Liver (tissue), 9 donors: ENCODE measurements around the gene DNAAF8. TPM values are rescaled to one million over a fixed set of nuclear protein-coding genes. Genes with fewer than 3 reads are reported as not detected.

Experiments used
- DNase-seq: peaks from one replicate; pipeline ENCODE4 v3.0.0-alpha.2; 2017; ENCODE audit warnings: low spot score
- H3K27ac ChIP-seq, 2 donors: one replicate each; pipeline ENCODE4 v1.7.0; 2013; ENCODE audit warnings: inconsistent platforms in 2 of 2, low read length in 2 of 2, control low read depth in 1 of 2, low read depth in 1 of 2, mild to moderate bottlenecking in 1 of 2
- H3K27me3 ChIP-seq, 4 donors: one replicate each; pipeline versions ENCODE4 v1.6.1 to v1.7.0; 2013; ENCODE audit warnings: low read length in 3 of 4, inconsistent platforms in 1 of 4, mild to moderate bottlenecking in 1 of 4, moderate library complexity in 1 of 4; ENCODE audit not compliant: control insufficient read depth in 4 of 4, insufficient read depth in 4 of 4
- H3K36me3 ChIP-seq, 4 donors: one replicate each; pipeline versions ENCODE4 v1.6.1 to v1.7.0; 2013; ENCODE audit warnings: low read length in 3 of 4, mild to moderate bottlenecking in 3 of 4, low read depth in 1 of 4, moderate library complexity in 1 of 4; ENCODE audit not compliant: control insufficient read depth in 4 of 4, insufficient read depth in 3 of 4
- H3K4me1 ChIP-seq, 4 donors: one replicate each; pipeline versions ENCODE4 v1.6.1 to v1.7.0; 2013; ENCODE audit warnings: low read length in 3 of 4, mild to moderate bottlenecking in 3 of 4, moderate library complexity in 1 of 4; ENCODE audit not compliant: control insufficient read depth in 4 of 4, insufficient read depth in 4 of 4
- H3K4me3 ChIP-seq, 3 donors: one replicate each; pipeline versions ENCODE4 v1.6.1 to v1.7.0; 2013; ENCODE audit warnings: low read length in 3 of 3, control low read depth in 1 of 3, low read depth in 1 of 3, mild to moderate bottlenecking in 1 of 3
- H3K9ac ChIP-seq, 2 donors: one replicate each; pipeline ENCODE4 v1.7.0; 2013; ENCODE audit warnings: low read length in 2 of 2, mild to moderate bottlenecking in 2 of 2, moderate library complexity in 2 of 2, control low read depth in 1 of 2, low read depth in 1 of 2
- H3K9me3 ChIP-seq, 4 donors: one replicate each; pipeline versions ENCODE4 v1.6.1 to v1.7.0; 2013; ENCODE audit warnings: low read length in 3 of 4; ENCODE audit not compliant: control insufficient read depth in 4 of 4
- ATF3 ChIP-seq: IDR thresholded peaks from 2 replicates; pipeline ENCODE4 v1.6.1; 2016; ENCODE audit warnings: antibody characterized with exemption
- CTCF ChIP-seq: fragments of 150-350 bp; IDR thresholded peaks from 2 replicates; pipeline ENCODE4 v1.5.1; 2017; ENCODE audit warnings: improper control_type of control experiment, low read depth, low read length; ENCODE audit not compliant: missing input control
- EGR1 ChIP-seq, 2 donors: IDR thresholded peaks; 2 replicates each; pipeline ENCODE4 v1.6.1; 2016 to 2018; ENCODE audit warnings: antibody characterized with exemption in 2 of 2, low read depth in 2 of 2
- FOXA2 ChIP-seq: IDR thresholded peaks from 2 replicates; pipeline ENCODE4 v1.6.1; 2016; ENCODE audit warnings: antibody characterized with exemption
- GABPA ChIP-seq, 2 donors: IDR thresholded peaks in 1 of 2; conservative IDR thresholded peaks in 1 of 2; 2 replicates each; pipeline ENCODE4 v1.6.1; 2016; ENCODE audit warnings: antibody characterized with exemption in 2 of 2, mild to moderate bottlenecking in 1 of 2, moderate library complexity in 1 of 2
- HNF4A ChIP-seq, 2 donors: conservative IDR thresholded peaks; 2 replicates each; pipeline ENCODE4 v1.6.1; 2016; ENCODE audit warnings: antibody characterized with exemption in 2 of 2, mild to moderate bottlenecking in 2 of 2
- HNF4G ChIP-seq: IDR thresholded peaks from 2 replicates; pipeline ENCODE4 v1.6.1; 2016; ENCODE audit warnings: antibody characterized with exemption
- JUND ChIP-seq, 2 donors: IDR thresholded peaks; 2 replicates each; pipeline ENCODE4 v1.6.1; 2016; ENCODE audit warnings: antibody characterized with exemption in 2 of 2
- NR2F2 ChIP-seq: IDR thresholded peaks from 2 replicates; pipeline ENCODE4 v1.6.1; 2016; ENCODE audit warnings: antibody characterized with exemption
- RAD21 ChIP-seq, 2 donors: IDR thresholded peaks; 2 replicates each; pipeline ENCODE4 v1.6.1; 2016; ENCODE audit warnings: antibody characterized with exemption in 2 of 2, mild to moderate bottlenecking in 2 of 2
- REST ChIP-seq: IDR thresholded peaks from 2 replicates; pipeline ENCODE4 v1.6.1; 2016; ENCODE audit warnings: antibody characterized with exemption, mild to moderate bottlenecking
- RXRA ChIP-seq, 2 donors: IDR thresholded peaks; 2 replicates each; pipeline ENCODE4 v1.6.1; 2017 to 2018; ENCODE audit warnings: antibody characterized with exemption in 2 of 2, mild to moderate bottlenecking in 1 of 2
- SP1 ChIP-seq: IDR thresholded peaks from 2 replicates; pipeline ENCODE4 v1.6.1; 2018; ENCODE audit warnings: antibody characterized with exemption, mild to moderate bottlenecking
- YY1 ChIP-seq: IDR thresholded peaks from 2 replicates; pipeline ENCODE4 v1.6.1; 2016; ENCODE audit warnings: antibody characterized with exemption, mild to moderate bottlenecking
- ZBTB33 ChIP-seq: IDR thresholded peaks from 2 replicates; pipeline ENCODE4 v1.6.1; 2016; ENCODE audit warnings: antibody characterized with exemption
- WGBS: extraction: QIAGEN DNeasy Blood & Tissue Kit; methylation state at CpG from one replicate; pipeline ENCODE4 v1.1.7; 2013; 5-methylcytosine and 5-hydroxymethylcytosine counted together
- polyA plus RNA-seq, 2 donors: library from polyadenylated mRNA; stranded (reverse) in 1 of 2; unstranded in 1 of 2; fragments of 200-250 nt in 1 of 2; fragments of >200 nt in 1 of 2; fragmentation: Nextera tagmentation in 1 of 2; extraction: Ambion mirVana in 1 of 2; gene quantifications; one replicate each; pipeline versions ENCODE4 v1.2.1 to v1.2.3, GENCODE V29; 2013 to 2015
- total RNA-seq, 2 donors: library from RNA; depleted of rRNA; stranded (reverse); fragments of >200 nt; gene quantifications; one replicate each; pipeline ENCODE4 v1.2.3, GENCODE V29; 2014
- TF ChIP-seq, protein P1 (sequence below): IDR thresholded peaks from 2 replicates; pipeline ENCODE4 v1.6.1; 2016; ENCODE audit warnings: antibody characterized with exemption
- donor health status: healthy.
- donor health status: healthy.
- donor health status: healthy.
- donor health status: healthy.
- donor health status: healthy.

DNAAF8 gene
- total and polyA plus RNA-seq, 4 donors, result 0.33 to 0.75 (median 0.56) TPM

DNA sequence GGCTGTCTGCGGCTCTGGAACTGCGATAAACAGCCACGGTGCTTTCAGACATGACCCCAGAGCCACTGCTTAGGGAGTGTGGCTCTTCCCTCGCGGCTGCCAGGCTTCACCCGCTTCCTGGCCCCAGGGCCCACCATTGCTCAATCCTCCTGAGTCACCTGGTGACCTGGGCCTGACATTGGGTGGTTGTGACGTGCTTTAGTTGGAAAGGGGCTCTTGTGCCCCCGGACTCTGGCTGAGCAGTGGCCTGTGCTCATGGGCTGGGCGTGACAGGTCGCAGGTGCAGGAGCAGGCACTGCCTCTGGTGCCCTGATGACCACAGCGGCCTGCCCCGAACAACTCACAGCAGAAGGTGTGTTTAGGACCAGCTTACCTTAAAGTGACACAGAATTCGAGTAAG is 49.6 kb upstream of the DNAAF8 start:
- Histone ChIP-seq H3K4me3 (no peak overlapping the region), H3K27ac (peak overlapping the region; percentile 88 to 98), H3K9me3 (no peaks in the 10 kb centered on the region), H3K9ac (peak overlapping the region in 1 of 2 donors; percentile 40), H3K4me1 (peaks cover 20 to 95% (median 79%) of the 10 kb centered on the region in 4 donors), H3K27me3 (no peaks in the 10 kb centered on the region), H3K36me3 (peaks cover 0 to 9% (median 6%) of the 10 kb centered on the region in 4 donors)
- TF ChIP-seq ZBTB33, result no peak
- peak; percentile 31 for TF ChIP-seq FOXA2
- TF ChIP-seq HNF4A (conservative IDR thresholded peaks at IDR 0.05), result peak; percentile 57 to 93
- TF ChIP-seq JUND (IDR thresholded peaks at IDR 0.05), result peak in 1 of 2 donors; percentile 72
- no peak for TF ChIP-seq CTCF
- no peak for TF ChIP-seq ATF3
- no peak for TF ChIP-seq HNF4G
- peak; percentile 68 for TF ChIP-seq SP1
- TF ChIP-seq NR2F2, result peak; percentile 12
- TF ChIP-seq RAD21 (IDR thresholded peaks at IDR 0.05), result peak in 1 of 2 donors; percentile 13
- peak; percentile 74 to 96 for TF ChIP-seq RXRA (IDR thresholded peaks at IDR 0.05)
- TF ChIP-seq GABPA (IDR thresholded peaks at IDR 0.05 in 1 of 2, conservative IDR thresholded peaks at IDR 0.05 in 1 of 2), result peak in 1 of 2 donors; percentile 21
- TF ChIP-seq YY1, result peak; percentile 75
- peak in 1 of 2 donors; percentile 25 for TF ChIP-seq EGR1 (IDR thresholded peaks at IDR 0.05; ENCODE audit: low read depth in 2 of 2)
- peak; percentile 80 for TF ChIP-seq REST
- TF ChIP-seq, protein P1, sequence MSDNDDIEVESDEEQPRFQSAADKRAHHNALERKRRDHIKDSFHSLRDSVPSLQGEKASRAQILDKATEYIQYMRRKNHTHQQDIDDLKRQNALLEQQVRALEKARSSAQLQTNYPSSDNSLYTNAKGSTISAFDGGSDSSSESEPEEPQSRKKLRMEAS, result peak; percentile 88
- WGBS, result 34% methylated on average over 13 of the region's 13 CpGs
- DNase-seq, result no peak

DNA sequence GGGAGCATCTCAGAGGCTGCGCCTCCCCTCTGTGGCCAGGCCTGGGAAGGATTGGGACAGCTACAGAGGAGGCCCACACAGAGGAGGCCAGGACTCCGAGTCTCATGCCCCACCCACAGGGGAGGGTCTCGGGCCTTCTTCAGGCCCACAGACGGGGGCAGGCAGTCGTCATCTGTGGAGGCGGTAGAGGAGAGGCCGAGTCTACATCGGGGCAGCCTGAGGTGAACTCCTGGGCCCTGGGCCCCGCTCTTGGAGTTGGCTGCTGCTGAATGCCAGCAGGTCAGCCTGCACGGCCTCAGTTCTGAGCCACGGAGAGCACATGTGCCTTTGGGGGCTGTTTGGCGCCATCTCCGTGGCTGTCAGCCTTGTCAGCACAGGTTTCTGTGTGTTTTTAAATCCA is 49.0 kb upstream of the DNAAF8 start:
- Histone ChIP-seq H3K27me3 (no peaks in the 10 kb centered on the region), H3K9ac (peak overlapping the region; percentile 1 to 22), H3K4me3 (no peak overlapping the region), H3K9me3 (no peaks in the 10 kb centered on the region), H3K27ac (peak overlapping the region; percentile 88 to 98), H3K4me1 (peaks cover 20 to 97% (median 79%) of the 10 kb centered on the region in 4 donors), H3K36me3 (peaks cover 0 to 10% (median 6%) of the 10 kb centered on the region in 4 donors)
- WGBS, result 39% methylated on average over 13 of the region's 13 CpGs
- TF ChIP-seq EGR1 (IDR thresholded peaks at IDR 0.05; ENCODE audit: low read depth in 2 of 2) (peak in 1 of 2 donors; percentile 1), REST (no peak), CTCF (no peak), RXRA (IDR thresholded peaks at IDR 0.05) (peak; percentile 7 to 21)
- TF ChIP-seq, protein P1, result no peak
- DNase-seq, result no peak
